ENCODE data around the gene CCDC107.

DNA sequence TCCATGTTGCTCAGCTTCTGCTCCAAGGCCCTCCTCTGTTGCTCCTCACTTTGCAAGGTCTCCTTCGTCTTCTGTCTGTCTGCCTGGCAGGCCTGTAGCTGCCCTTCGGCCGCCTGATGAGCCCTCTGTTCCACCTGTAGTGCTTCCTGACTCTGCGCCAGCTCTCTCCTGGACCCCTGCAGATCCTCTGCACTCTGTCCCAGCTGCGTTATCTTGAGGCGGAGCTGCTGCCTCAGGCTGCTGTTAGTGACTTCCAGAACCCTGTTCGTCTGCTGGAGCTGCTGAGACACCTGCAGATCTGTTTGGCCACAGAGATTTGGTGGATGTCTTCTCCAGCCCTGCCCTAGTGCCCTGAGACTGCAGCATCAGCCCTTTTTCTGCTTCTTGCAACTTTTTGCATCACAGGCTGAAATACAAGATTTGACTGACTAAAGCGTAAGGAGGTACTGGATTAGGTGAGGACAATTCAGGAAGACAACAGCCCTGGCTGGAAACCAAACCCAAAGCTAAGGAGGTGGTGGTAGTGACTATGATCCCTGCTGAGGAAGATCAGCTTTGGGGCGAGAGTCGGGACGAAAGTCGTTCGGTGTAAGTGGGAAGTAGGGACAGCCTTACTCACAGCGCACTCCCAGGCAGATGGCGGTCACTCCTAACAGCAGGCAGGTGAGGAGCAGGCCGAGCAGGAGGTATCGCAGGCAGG, 42.0 kb upstream of the CCDC107 start:
- TF ChIP-seq, protein P1, sequence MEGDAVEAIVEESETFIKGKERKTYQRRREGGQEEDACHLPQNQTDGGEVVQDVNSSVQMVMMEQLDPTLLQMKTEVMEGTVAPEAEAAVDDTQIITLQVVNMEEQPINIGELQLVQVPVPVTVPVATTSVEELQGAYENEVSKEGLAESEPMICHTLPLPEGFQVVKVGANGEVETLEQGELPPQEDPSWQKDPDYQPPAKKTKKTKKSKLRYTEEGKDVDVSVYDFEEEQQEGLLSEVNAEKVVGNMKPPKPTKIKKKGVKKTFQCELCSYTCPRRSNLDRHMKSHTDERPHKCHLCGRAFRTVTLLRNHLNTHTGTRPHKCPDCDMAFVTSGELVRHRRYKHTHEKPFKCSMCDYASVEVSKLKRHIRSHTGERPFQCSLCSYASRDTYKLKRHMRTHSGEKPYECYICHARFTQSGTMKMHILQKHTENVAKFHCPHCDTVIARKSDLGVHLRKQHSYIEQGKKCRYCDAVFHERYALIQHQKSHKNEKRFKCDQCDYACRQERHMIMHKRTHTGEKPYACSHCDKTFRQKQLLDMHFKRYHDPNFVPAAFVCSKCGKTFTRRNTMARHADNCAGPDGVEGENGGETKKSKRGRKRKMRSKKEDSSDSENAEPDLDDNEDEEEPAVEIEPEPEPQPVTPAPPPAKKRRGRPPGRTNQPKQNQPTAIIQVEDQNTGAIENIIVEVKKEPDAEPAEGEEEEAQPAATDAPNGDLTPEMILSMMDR (conservative IDR thresholded peaks at IDR 0.05; ENCODE audit: low read depth, low read length), result no peak
- TF ChIP-seq EZH2 (IDR thresholded peaks at IDR 0.05; ENCODE audit: borderline replicate concordance, low read depth, low read length, poor library complexity, severe bottlenecking), result no peak
